GM18858 (cell line): Measurements from ENCODE around the gene SNX10.

Source experiments
- ATAC-seq: cut with Tn5 transposase; IDR thresholded peaks from one replicate; pipeline ENCODE4 v1.9.1; 2021; ENCODE audit not compliant: unreplicated experiment

Gene SNX10

GRCh38 chr7:26295586-26295985 is 3.9 kb downstream of the SNX10 start:
- no peak for ATAC-seq

GRCh38 chr7:26298472-26299058 is 6.9 kb downstream of the SNX10 start:
- no peak for ATAC-seq

GRCh38 chr7:26305090-26305868 is 13.6 kb downstream of the SNX10 start:
- ATAC-seq, result no peak

GRCh38 chr7:26305869-26306665 is 14.4 kb downstream of the SNX10 start:
- no peak for ATAC-seq

- no peak for ATAC-seq
These were observed 15.1 kb downstream of the SNX10 start for GRCh38 chr7:26306790-26307189.

GRCh38 chr7:26307226-26307625 is 15.6 kb downstream of the SNX10 start:
- ATAC-seq, result no peak

- ATAC-seq, result no peak
These were observed 16.1 kb downstream of the SNX10 start for GRCh38 chr7:26307791-26308190.

- no peak for ATAC-seq
These were observed 16.9 kb downstream of the SNX10 start for GRCh38 chr7:26308551-26308950.

- ATAC-seq, result no peak
These were observed 17.4 kb downstream of the SNX10 start for GRCh38 chr7:26309089-26309488.

- no peak for ATAC-seq
These were observed 20.1 kb downstream of the SNX10 start for GRCh38 chr7:26311798-26312197.

- ATAC-seq, result no peak
These were observed 25.5 kb downstream of the SNX10 start for GRCh38 chr7:26317211-26317610.

GRCh38 chr7:26318921-26319320 is 27.3 kb downstream of the SNX10 start:
- ATAC-seq, result no peak

GRCh38 chr7:26319636-26320035 is 28.0 kb downstream of the SNX10 start:
- ATAC-seq, result no peak

GRCh38 chr7:26320878-26321277 is 29.2 kb downstream of the SNX10 start:
- ATAC-seq, result no peak

GRCh38 chr7:26321435-26321834 is 29.8 kb downstream of the SNX10 start:
- no peak for ATAC-seq

- ATAC-seq, result no peak
These were observed 34.5 kb downstream of the SNX10 start for GRCh38 chr7:26326211-26326610.

GRCh38 chr7:26328498-26329390 is 37.1 kb downstream of the SNX10 start:
- no peak for ATAC-seq

- no peak for ATAC-seq
These were observed 38.0 kb downstream of the SNX10 start for GRCh38 chr7:26329520-26330255.

GRCh38 chr7:26331113-26331512 is 39.5 kb downstream of the SNX10 start:
- no peak for ATAC-seq

- no peak for ATAC-seq
These were observed 40.1 kb downstream of the SNX10 start for GRCh38 chr7:26331789-26332188.
